Measurements from ENCODE around the gene MYO5A.

DNA sequence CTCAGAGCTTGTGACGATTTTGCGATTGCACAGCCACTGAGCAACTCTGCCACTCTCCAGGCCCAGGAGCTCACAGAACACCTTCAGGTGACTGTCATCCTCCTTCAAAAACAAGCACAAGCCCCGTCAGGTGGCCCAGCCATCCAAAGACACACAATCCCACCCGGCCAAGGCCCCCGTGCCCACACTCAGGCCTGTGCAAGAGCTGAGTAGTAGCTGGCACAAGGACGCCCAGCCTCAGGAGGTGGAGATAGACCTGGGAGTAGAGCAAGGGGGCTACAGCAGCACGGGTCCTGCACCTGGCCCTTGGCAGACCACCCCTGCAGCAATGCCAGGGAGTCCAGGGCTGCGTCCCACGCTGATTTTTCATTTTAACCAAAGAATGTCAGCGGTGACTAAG lies 267.7 kb downstream of the MYO5A start:
- TF ChIP-seq, protein P1, sequence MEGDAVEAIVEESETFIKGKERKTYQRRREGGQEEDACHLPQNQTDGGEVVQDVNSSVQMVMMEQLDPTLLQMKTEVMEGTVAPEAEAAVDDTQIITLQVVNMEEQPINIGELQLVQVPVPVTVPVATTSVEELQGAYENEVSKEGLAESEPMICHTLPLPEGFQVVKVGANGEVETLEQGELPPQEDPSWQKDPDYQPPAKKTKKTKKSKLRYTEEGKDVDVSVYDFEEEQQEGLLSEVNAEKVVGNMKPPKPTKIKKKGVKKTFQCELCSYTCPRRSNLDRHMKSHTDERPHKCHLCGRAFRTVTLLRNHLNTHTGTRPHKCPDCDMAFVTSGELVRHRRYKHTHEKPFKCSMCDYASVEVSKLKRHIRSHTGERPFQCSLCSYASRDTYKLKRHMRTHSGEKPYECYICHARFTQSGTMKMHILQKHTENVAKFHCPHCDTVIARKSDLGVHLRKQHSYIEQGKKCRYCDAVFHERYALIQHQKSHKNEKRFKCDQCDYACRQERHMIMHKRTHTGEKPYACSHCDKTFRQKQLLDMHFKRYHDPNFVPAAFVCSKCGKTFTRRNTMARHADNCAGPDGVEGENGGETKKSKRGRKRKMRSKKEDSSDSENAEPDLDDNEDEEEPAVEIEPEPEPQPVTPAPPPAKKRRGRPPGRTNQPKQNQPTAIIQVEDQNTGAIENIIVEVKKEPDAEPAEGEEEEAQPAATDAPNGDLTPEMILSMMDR (IDR thresholded peaks at IDR 0.05 in 2 of 3, conservative IDR thresholded peaks at IDR 0.05 in 1 of 3; ENCODE audit: borderline replicate concordance in 1 of 3, insufficient read depth in 1 of 3, low read depth in 2 of 3, low read length in 2 of 3) = no peak
- TF ChIP-seq POLR2AphosphoS5 (IDR thresholded peaks at IDR 0.05; ENCODE audit: low read depth, low read length) (no peak), EZH2 (IDR thresholded peaks at IDR 0.05) (no peak), POLR2A (IDR thresholded peaks at IDR 0.05; ENCODE audit: borderline replicate concordance, extremely low read depth, insufficient read depth, insufficient read length) (no peak)
- TF ChIP-seq, protein P2, sequence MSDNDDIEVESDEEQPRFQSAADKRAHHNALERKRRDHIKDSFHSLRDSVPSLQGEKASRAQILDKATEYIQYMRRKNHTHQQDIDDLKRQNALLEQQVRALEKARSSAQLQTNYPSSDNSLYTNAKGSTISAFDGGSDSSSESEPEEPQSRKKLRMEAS (IDR thresholded peaks at IDR 0.05) = no peak

Data from HCT116 (cell line).